HFF-Myc (cell line): ENCODE data around the gene ADGRD1.

ENCODE experiments used
- DNase-seq: peaks from one replicate; pipeline ENCODE4 v3.0.0-alpha.2; 2011; ENCODE audit warnings: low read depth; ENCODE audit errors: extremely low read depth
- H3K4me3 ChIP-seq: replicated peaks from 2 replicates; pipeline ENCODE4 v1.5.1; 2011; ENCODE audit warnings: low read depth, mild to moderate bottlenecking, control low read depth, low read length
- TF ChIP-seq, protein P1 (sequence below): IDR thresholded peaks from 2 replicates; pipeline ENCODE4 v1.5.1; 2012; ENCODE audit warnings: mild to moderate bottlenecking, low read depth, low read length, control low read depth; ENCODE audit errors: missing control alignments

ADGRD1 gene

DNA sequence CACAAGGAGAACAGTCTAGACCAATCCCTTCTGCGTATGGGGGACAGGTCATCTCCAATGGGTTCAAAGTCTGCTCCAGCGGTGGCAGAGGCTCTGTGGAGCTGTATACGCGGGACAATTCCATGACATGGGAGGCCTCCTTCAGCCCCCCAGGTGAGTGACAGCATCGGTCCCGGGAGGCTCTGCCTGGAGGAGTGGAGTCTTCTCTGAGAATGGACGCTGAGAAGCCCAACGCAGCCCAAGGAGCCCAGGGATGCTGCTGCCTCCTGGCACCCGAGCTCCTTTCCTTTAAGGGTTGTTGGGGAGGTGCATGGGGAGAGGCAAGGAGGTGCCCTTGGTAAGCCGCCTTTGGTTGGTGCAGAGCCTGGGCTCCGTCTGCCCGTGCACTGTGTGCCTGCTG, 28.2 kb downstream of the ADGRD1 start:
- DNase-seq: no peak
- no peak overlapping the region for H3K4me3 ChIP-seq
- TF ChIP-seq, protein P1, sequence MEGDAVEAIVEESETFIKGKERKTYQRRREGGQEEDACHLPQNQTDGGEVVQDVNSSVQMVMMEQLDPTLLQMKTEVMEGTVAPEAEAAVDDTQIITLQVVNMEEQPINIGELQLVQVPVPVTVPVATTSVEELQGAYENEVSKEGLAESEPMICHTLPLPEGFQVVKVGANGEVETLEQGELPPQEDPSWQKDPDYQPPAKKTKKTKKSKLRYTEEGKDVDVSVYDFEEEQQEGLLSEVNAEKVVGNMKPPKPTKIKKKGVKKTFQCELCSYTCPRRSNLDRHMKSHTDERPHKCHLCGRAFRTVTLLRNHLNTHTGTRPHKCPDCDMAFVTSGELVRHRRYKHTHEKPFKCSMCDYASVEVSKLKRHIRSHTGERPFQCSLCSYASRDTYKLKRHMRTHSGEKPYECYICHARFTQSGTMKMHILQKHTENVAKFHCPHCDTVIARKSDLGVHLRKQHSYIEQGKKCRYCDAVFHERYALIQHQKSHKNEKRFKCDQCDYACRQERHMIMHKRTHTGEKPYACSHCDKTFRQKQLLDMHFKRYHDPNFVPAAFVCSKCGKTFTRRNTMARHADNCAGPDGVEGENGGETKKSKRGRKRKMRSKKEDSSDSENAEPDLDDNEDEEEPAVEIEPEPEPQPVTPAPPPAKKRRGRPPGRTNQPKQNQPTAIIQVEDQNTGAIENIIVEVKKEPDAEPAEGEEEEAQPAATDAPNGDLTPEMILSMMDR: no peak

DNA sequence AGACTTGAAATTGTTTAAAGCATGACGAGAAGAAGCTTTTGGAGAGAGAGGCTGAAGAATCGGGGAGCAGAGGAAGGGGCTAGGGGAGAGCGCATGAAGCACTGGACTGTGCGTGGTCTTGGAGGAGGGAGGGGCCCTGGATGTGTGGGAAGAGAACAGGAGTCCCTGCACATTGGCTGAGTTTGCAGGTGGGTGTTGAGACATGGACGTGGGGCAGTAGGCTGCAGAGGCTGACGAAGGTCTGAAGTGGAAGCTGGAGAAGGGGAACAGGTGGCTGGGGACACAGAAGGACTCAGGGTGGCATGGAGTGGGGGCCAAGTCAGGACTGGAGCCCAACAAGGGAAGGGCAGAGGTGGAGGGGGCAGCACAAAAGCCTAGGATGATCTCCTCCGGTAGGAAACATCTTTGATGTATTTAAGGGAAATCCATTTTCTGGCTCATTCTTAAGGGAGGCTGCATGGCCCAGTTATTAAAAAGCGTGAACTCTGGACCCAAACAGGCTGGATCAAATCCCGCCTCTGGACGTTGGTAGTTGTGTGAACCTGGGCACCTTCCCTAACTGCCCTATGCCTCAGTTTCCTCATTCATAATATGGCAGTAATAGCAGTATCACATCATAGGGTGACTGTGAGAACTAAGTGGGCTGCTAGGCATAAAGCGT, 29.0 kb downstream of the ADGRD1 start:
- DNase-seq: no peak
- TF ChIP-seq, protein P1: no peak
- no peak overlapping the region for H3K4me3 ChIP-seq

DNA sequence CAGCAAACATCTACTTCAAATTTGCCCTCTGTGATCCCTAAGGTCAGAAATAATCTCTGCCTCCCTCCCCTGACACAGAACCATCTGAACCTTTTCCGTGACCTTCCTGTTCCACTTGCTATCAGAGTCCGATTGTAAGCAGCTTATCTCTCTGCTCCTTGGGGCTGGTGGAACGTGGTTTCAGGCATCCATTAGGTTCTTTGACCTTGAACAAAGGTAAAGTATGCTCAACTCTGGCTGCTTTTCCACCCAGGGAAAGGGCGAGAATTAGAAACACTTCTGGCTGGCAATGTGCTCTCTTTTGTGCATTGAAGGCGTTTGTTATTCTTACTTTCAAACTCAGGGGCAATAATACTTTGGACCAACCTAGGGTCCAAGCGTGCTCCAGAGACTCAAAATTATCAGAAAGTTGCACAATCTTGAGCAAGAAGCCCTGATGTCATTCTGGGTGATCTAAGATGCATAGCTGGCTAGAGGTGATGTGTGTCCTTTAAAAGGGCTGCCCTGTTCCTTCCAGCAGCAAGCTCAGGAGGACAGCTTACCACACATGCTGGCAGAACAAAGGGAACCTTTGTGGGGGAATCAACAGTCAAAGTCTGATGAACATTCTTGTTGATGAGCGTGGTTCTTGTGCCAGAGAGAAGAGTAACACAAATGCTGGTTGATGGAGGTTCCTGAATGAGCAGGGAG, 29.8 kb downstream of the ADGRD1 start:
- TF ChIP-seq, protein P1: no peak
- no peak overlapping the region for H3K4me3 ChIP-seq
- no peak for DNase-seq

DNA sequence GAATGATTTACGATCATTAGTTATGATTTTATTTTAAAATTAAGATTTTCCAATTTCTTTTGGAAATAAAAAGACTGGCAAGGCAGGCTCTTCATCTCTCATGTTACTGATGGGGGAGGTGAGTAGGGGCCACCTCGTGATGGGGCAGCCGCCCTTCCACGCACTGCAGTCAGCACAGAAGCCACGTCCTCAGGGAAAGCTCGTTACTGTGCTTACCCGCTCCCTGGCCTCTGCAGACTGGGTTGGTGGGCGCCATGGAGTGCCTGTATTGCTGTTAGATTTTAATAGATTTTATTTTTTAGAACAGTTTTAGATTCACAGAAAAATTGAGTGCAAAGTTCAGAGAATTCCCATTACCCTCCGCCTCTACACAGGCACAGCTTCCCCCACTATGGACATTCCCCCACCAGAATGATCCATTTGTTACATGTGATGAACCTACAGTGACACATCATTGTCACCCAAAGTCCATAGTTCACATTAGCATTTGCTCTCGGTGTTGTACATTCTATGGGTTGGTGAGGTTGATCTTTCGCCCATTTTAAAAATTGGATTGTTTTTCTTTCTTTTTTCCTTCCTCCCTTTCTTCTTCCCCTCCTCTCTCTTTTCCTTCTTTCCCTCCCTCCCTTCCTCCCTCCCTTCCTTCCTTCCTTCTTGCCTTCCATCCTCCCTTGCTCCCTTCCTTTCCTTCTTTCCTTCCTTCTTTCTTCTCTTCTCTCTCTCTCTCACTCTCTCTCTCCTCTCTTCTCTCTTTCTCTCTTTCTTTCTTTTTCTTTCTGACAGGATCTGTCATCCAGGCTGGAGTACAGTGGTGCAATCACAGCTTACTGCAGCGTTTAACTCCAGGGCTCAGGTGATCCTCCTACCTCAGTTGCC, 30.7 kb downstream of the ADGRD1 start:
- TF ChIP-seq, protein P1: no peak
- H3K4me3 ChIP-seq: no peak overlapping the region
- no peak for DNase-seq

DNA sequence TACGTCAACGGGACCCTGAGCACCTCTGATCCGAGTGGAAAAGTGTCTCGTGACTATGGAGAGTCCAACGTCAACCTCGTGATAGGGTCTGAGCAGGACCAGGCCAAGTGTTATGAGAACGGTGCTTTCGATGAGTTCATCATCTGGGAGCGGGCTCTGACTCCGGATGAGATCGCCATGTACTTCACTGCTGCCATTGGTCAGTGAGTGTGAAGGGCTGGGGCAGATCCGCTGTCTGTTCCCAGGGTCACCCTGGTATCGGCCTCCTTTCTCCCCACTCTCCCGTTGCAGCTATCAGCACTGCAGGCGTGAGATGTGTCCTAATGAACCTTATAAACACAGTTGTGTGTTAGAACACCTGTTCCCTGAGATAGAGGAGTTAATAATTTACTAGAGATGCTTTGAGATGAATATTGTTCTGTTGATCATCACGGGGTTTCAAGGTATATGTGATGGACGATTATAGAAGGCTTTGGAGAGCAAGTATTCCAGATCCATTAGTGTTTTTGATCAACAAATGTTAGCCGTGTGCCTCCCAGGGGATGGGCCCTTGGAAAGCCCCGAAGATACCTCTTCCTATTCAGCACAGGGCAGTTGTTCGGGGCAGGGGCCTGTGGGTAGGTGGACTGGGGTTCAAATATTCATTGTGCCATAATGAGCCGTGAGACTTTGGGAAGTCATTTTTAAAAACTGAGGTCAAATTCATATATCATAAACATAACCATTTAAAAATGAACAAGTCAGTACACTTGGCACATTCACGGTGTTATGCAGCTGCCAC, 33.6 kb downstream of the ADGRD1 start:
- no peak overlapping the region for H3K4me3 ChIP-seq
- DNase-seq: no peak
- TF ChIP-seq, protein P1: no peak

DNA sequence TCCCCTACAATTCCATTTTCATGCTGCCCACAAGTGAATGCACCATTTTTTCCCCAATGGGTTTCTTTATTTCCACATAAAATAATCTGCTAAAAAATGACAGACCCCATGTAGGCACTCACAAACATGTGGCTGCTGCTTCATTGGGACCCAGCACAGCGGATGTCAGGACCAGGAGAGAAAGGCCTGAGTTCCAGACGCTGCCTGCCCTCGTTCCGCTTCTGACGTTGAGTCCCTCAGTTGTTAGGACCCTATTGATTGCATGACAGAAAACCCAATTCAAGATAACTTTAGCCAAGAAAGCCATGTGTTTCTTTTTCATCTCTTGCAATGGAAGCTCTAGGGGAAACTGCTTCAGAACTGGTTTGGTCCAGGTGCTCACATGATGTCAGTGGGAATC, 34.6 kb downstream of the ADGRD1 start:
- no peak for DNase-seq
- TF ChIP-seq, protein P1: no peak
- no peak overlapping the region for H3K4me3 ChIP-seq
